ENCODE results near the gene FSIP2. TPM values are rescaled to one million over a fixed set of nuclear protein-coding genes. Genes with fewer than 3 reads are reported as not detected.

Gene FSIP2
- total RNA-seq, 1 donor from 2014 or later = 0.86 TPM

- Mint-ChIP-seq H3K36me3 (ENCODE audit: low read depth, unreplicated experiment) (no peaks in the 10 kb centered on the region), H3K4me1 (ENCODE audit: low read depth, unreplicated experiment) (no peaks in the 10 kb centered on the region), H3K9me3 (ENCODE audit: unreplicated experiment) (no peaks in the 10 kb centered on the region), H3K4me3 (ENCODE audit: unreplicated experiment) (no peak overlapping the region), H3K27ac (ENCODE audit: unreplicated experiment) (no peak overlapping the region), H3K27me3 (ENCODE audit: low read depth, unreplicated experiment) (no peaks in the 10 kb centered on the region)
- no peak overlapping the region for H3K27ac ChIP-seq (ENCODE audit: low read depth, low read length)
- FAIRE-seq (no peak), DNase-seq (ENCODE audit: low read depth) (no peak)
- H2AFZ ChIP-seq (ENCODE audit: low read depth, low read length) = no peak overlapping the region
- no peaks in the 10 kb centered on the region for H3K27me3 ChIP-seq (ENCODE audit: insufficient read depth, low read length)
- H3K9ac ChIP-seq (ENCODE audit: low read length) = no peak overlapping the region
- no peak for TF ChIP-seq CTCF (IDR thresholded peaks at IDR 0.05; ENCODE audit: insufficient read depth, low read depth, low read length)
- no peak for TF ChIP-seq EZH2 (IDR thresholded peaks at IDR 0.05; ENCODE audit: insufficient read depth, low read length)
- H3K4me2 ChIP-seq (ENCODE audit: low read length) = no peak overlapping the region
- no peaks in the 10 kb centered on the region for H4K20me1 ChIP-seq (ENCODE audit: insufficient read depth, low read length)
- H3K9me3 ChIP-seq (ENCODE audit: insufficient read depth, low read depth, low read length) = no peaks in the 10 kb centered on the region
- no peak overlapping the region for H3K4me3 ChIP-seq (ENCODE audit: insufficient read depth, low read depth, low read length)
- H3K36me3 ChIP-seq (ENCODE audit: insufficient read depth, low read length) = no peaks in the 10 kb centered on the region
- H3K4me1 ChIP-seq (ENCODE audit: insufficient read depth, low read length) = no peaks in the 10 kb centered on the region
- H3K79me2 ChIP-seq (ENCODE audit: insufficient read depth, low read length) = no peaks in the 10 kb centered on the region
These were observed 137.6 kb downstream of the FSIP2 start for GRCh38 chr2:185876234-185876633.

- Histone ChIP-seq H3K4me2 (ENCODE audit: low read length) (no peak overlapping the region), H3K79me2 (ENCODE audit: insufficient read depth, low read length) (no peaks in the 10 kb centered on the region), H3K27me3 (ENCODE audit: insufficient read depth, low read length) (no peaks in the 10 kb centered on the region), H3K27ac (ENCODE audit: low read depth, low read length) (no peak overlapping the region), H3K36me3 (ENCODE audit: insufficient read depth, low read length) (no peaks in the 10 kb centered on the region), H4K20me1 (ENCODE audit: insufficient read depth, low read length) (no peaks in the 10 kb centered on the region), H3K4me1 (ENCODE audit: insufficient read depth, low read length) (no peaks in the 10 kb centered on the region), H3K9ac (ENCODE audit: low read length) (no peak overlapping the region), H3K9me3 (ENCODE audit: insufficient read depth, low read depth, low read length) (no peaks in the 10 kb centered on the region), H3K4me3 (ENCODE audit: insufficient read depth, low read depth, low read length) (no peak overlapping the region), H2AFZ (ENCODE audit: low read depth, low read length) (no peak overlapping the region)
- no peak overlapping the region for H3K27ac Mint-ChIP-seq (ENCODE audit: unreplicated experiment)
- no peaks in the 10 kb centered on the region for H3K4me1 Mint-ChIP-seq (ENCODE audit: low read depth, unreplicated experiment)
- H3K4me3 Mint-ChIP-seq (ENCODE audit: unreplicated experiment) = no peak overlapping the region
- peaks cover 2% of the 10 kb centered on the region for H3K36me3 Mint-ChIP-seq (ENCODE audit: low read depth, unreplicated experiment)
- peaks cover 4% of the 10 kb centered on the region for H3K9me3 Mint-ChIP-seq (ENCODE audit: unreplicated experiment)
- no peak for DNase-seq (ENCODE audit: low read depth)
- TF ChIP-seq EZH2 (IDR thresholded peaks at IDR 0.05; ENCODE audit: insufficient read depth, low read length) (no peak), CTCF (IDR thresholded peaks at IDR 0.05; ENCODE audit: insufficient read depth, low read depth, low read length) (no peak)
- FAIRE-seq = no peak
- no peaks in the 10 kb centered on the region for H3K27me3 Mint-ChIP-seq (ENCODE audit: low read depth, unreplicated experiment)
These were observed 141.8 kb downstream of the FSIP2 start for GRCh38 chr2:185880396-185880795.
